ENCODE measurements around the gene GRIFIN. TPM values are rescaled to one million over a fixed set of nuclear protein-coding genes. Genes with fewer than 3 reads are reported as not detected.

The GRIFIN gene
- total and polyA plus RNA-seq, 3 donors from 2014 or later: not detected

DNA sequence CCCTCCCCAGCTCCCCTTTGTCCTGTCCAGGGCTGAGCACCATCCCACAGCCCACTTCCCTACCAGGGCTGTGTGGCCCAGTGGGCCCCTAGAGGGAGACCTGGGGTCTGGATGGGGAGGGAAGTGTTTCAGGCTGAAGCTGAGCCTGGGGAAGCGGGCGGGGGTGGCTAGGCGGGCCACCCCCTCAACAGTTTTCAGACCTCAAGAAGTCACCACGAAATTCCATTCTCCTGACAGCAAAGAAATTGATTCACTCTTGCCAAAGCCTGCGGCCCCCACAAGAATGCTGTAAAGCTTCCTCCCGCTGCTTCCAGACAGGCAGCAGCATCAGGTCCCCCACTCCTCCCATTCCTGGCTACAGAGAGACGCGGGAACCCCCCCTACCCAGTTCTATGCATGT, 40.8 kb upstream of the GRIFIN start:
- no peaks in the 10 kb centered on the region for H3K36me3 ChIP-seq (ENCODE audit: low read depth, missing control alignments)
- TF ChIP-seq POLR2A (IDR thresholded peaks at IDR 0.05): no peak
- TF ChIP-seq, protein P1, sequence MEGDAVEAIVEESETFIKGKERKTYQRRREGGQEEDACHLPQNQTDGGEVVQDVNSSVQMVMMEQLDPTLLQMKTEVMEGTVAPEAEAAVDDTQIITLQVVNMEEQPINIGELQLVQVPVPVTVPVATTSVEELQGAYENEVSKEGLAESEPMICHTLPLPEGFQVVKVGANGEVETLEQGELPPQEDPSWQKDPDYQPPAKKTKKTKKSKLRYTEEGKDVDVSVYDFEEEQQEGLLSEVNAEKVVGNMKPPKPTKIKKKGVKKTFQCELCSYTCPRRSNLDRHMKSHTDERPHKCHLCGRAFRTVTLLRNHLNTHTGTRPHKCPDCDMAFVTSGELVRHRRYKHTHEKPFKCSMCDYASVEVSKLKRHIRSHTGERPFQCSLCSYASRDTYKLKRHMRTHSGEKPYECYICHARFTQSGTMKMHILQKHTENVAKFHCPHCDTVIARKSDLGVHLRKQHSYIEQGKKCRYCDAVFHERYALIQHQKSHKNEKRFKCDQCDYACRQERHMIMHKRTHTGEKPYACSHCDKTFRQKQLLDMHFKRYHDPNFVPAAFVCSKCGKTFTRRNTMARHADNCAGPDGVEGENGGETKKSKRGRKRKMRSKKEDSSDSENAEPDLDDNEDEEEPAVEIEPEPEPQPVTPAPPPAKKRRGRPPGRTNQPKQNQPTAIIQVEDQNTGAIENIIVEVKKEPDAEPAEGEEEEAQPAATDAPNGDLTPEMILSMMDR (IDR thresholded peaks at IDR 0.05): no peak
- intact Hi-C loops (cut with DNase I; ENCODE audit: low total_unique reads): no loop called here
- peaks cover 19% of the 10 kb centered on the region for H3K4me1 ChIP-seq
- no peak for DNase-seq
- no peaks in the 10 kb centered on the region for H3K9me3 ChIP-seq
- H3K4me3 ChIP-seq: no peak overlapping the region
- 72 to 73% methylated on average over 8 of the region's 8 CpGs for WGBS, 2 donors
- H3K27me3 ChIP-seq: no peaks in the 10 kb centered on the region
- no peak overlapping the region for H3K27ac ChIP-seq

DNA sequence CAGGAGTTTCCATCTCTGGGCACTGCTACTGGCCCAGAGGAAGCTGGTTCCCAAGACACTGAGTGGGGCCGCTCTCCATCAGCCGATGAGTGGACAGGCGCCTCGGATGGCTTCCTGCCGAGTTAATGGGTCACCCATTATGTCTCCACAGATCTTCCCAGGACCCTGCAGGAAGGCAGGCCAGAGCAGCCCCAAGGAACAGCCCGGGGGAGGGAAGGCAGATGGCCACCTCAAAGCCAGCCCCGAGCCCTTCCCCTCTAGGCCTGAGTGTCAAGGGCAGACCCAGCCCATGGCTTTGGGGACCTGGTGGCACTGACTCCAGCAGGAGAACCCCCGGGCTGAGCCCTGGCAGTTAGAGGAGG, 40.0 kb upstream of the GRIFIN start:
- no peak for DNase-seq
- Histone ChIP-seq H3K27me3 (no peaks in the 10 kb centered on the region), H3K36me3 (ENCODE audit: low read depth, missing control alignments) (no peaks in the 10 kb centered on the region), H3K9me3 (no peaks in the 10 kb centered on the region), H3K27ac (no peak overlapping the region), H3K4me1 (peaks cover 20% of the 10 kb centered on the region), H3K4me3 (no peak overlapping the region)
- TF ChIP-seq POLR2A (IDR thresholded peaks at IDR 0.05): no peak
- TF ChIP-seq, protein P1 (IDR thresholded peaks at IDR 0.05): no peak
- intact Hi-C loops (cut with DNase I; ENCODE audit: low total_unique reads): no loop called here
- 91% methylated on average over 8 of the region's 8 CpGs; no CpG with 5 or more reads in 1 of the 2 donors for WGBS, 2 donors

DNA sequence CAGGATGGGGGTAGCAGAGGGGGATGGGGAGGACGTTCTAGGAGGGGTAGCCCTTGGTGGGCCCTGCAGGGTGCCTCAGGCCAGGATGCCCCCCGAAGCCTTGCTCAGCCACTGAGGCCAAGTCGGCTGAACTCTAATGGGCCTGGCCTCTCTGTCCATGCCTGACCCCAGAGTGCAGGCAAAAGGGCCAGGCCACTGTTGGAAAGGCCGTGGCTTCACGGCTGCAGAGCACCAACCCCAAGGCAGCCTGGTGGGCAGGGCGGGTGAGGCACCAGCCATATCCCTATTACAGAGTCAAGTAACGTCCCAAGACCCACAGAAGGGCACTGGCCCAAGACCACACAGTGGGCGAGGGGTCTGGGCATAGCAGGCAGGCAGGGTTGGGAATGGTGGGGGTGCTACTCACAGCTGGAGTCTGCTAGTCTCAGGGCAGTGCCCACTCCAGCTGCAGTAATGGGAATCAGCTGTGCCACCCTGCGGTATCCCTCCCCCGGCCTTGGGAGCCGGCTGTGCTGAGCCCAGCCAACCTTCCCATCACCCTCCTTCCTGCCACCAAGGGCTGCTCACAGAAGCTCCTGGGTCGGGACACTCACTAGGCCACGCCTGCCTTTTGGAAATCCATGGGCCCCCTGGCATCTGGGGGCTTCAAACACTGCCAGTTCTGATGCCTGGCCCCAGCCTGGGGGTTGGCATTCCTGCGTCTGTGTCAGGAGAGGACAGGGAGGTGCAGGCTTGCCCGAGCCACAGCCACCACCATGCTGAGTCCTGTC, 39.4 kb upstream of the GRIFIN start:
- no peaks in the 10 kb centered on the region for H3K36me3 ChIP-seq (ENCODE audit: low read depth, missing control alignments)
- 89 to 91% methylated on average over 12 to 15 of the region's 15 CpGs for WGBS, 2 donors
- no peak for TF ChIP-seq POLR2A (IDR thresholded peaks at IDR 0.05)
- TF ChIP-seq, protein P1 (IDR thresholded peaks at IDR 0.05): no peak
- H3K4me3 ChIP-seq: no peak overlapping the region
- intact Hi-C loops (cut with DNase I; ENCODE audit: low total_unique reads): no loop called here
- peaks cover 15% of the 10 kb centered on the region for H3K4me1 ChIP-seq
- no peak overlapping the region for H3K27ac ChIP-seq
- H3K9me3 ChIP-seq: no peaks in the 10 kb centered on the region
- no peaks in the 10 kb centered on the region for H3K27me3 ChIP-seq
- no peak for DNase-seq

DNA sequence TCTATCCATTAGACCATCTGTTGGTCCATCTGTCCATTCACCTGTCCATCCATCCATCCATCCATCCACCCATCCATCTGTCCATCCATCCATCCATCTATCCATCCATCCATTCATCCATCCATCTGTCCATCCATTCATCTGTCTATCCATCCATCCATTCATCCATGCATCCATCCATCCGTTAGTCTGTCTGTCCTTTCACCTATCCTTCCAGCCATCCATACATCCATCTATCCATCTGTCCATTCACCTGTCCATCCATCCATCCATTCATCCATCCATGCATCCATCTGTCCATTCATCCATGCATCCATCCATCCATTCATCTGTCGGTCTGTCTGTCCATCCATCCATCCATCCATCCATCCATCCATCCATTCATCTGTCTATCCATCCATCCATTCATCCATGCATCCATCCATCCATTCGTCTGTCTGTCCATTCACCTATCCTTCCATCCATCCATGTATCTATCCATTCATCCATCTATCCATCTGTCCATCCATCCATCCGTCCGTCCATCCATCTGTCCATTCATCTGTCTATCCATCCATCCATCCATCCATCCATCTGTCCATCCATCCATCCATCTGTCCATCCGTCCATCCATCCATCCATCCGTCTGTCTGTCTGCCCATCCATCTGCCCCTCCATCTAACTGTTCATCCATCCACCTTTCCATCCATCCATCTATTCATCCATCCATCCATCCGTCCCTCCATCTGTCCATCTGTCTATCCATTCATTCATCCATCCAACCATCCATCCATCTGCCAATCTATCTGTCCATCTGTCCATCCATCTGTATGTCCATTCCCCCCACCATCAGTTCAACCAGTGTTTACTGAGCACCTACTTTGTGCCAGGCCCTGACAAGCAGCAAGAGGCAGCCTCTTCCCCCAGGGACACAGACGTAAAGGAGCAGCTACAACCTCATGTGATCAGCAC, 38.5 kb upstream of the GRIFIN start:
- Histone ChIP-seq H3K27ac (no peak overlapping the region), H3K27me3 (no peaks in the 10 kb centered on the region), H3K9me3 (no peaks in the 10 kb centered on the region), H3K4me3 (no peak overlapping the region), H3K4me1 (peaks cover 13% of the 10 kb centered on the region), H3K36me3 (ENCODE audit: low read depth, missing control alignments) (no peaks in the 10 kb centered on the region)
- intact Hi-C loops (cut with DNase I; ENCODE audit: low total_unique reads): no loop called here
- TF ChIP-seq, protein P1 (IDR thresholded peaks at IDR 0.05): no peak
- no peak for TF ChIP-seq POLR2A (IDR thresholded peaks at IDR 0.05)
- WGBS, 2 donors: 85 to 88% methylated on average over 9 of the region's 9 CpGs
- no peak for DNase-seq

Data from testis (tissue), 3 donors.